Measurements from ENCODE around the gene MAFG.

The MAFG gene

GRCh38 chr17:81898885-81899284 lies 28.6 kb downstream of the MAFG start:
- Histone ChIP-seq H3K9me3 (ENCODE audit: insufficient read depth, low read length) (no peaks in the 10 kb centered on the region), H3K36me3 (ENCODE audit: low read length) (no peaks in the 10 kb centered on the region), H3K4me2 (ENCODE audit: low read depth, low read length, poor library complexity, severe bottlenecking) (no peak overlapping the region), H3K4me3 (ENCODE audit: insufficient read depth, low read length, poor library complexity, severe bottlenecking) (no peak overlapping the region), H3K27ac (ENCODE audit: low read depth, low read length) (no peak overlapping the region), H3K79me2 (ENCODE audit: insufficient read depth, low read length) (no peaks in the 10 kb centered on the region), H3K27me3 (ENCODE audit: low read length) (no peaks in the 10 kb centered on the region), H3K9ac (ENCODE audit: low read length) (no peak overlapping the region), H4K20me1 (ENCODE audit: low read depth, low read length) (no peaks in the 10 kb centered on the region), H2AFZ (ENCODE audit: low read depth, low read length, severe bottlenecking) (no peak overlapping the region), H3F3A (ENCODE audit: insufficient read depth) (peaks cover under 1% of the 10 kb centered on the region; the same call in 1 of the 2 replicates), H3K9me2 (replicated peaks; ENCODE audit: insufficient read depth, low read length) (no peaks in the 10 kb centered on the region)
- no peak for TF ChIP-seq CTCF (IDR thresholded peaks at IDR 0.05; ENCODE audit: insufficient read depth, low read length, poor library complexity, severe bottlenecking)
- TF ChIP-seq EZH2phosphoT487 (conservative IDR thresholded peaks at IDR 0.05; ENCODE audit: low read length): no peak

- H3K9ac ChIP-seq (ENCODE audit: low read length): no peak overlapping the region
- H3K36me3 ChIP-seq (ENCODE audit: low read length): no peaks in the 10 kb centered on the region
- no peak overlapping the region for H3K27ac ChIP-seq (ENCODE audit: low read depth, low read length)
- H3K4me2 ChIP-seq (ENCODE audit: low read depth, low read length, poor library complexity, severe bottlenecking): no peak overlapping the region
- no peaks in the 10 kb centered on the region for H4K20me1 ChIP-seq (ENCODE audit: low read depth, low read length)
- no peaks in the 10 kb centered on the region for H3K9me2 ChIP-seq (replicated peaks; ENCODE audit: insufficient read depth, low read length)
- H3K27me3 ChIP-seq (ENCODE audit: low read length): no peaks in the 10 kb centered on the region
- peaks cover 7% of the 10 kb centered on the region for H3F3A ChIP-seq (ENCODE audit: insufficient read depth)
- H3K79me2 ChIP-seq (ENCODE audit: insufficient read depth, low read length): no peaks in the 10 kb centered on the region
- H3K9me3 ChIP-seq (ENCODE audit: insufficient read depth, low read length): no peaks in the 10 kb centered on the region
- no peak for TF ChIP-seq EZH2phosphoT487 (conservative IDR thresholded peaks at IDR 0.05; ENCODE audit: low read length)
- no peak for TF ChIP-seq CTCF (IDR thresholded peaks at IDR 0.05; ENCODE audit: insufficient read depth, low read length, poor library complexity, severe bottlenecking)
- no peak overlapping the region for H3K4me3 ChIP-seq (ENCODE audit: insufficient read depth, low read length, poor library complexity, severe bottlenecking)
- no peak overlapping the region for H2AFZ ChIP-seq (ENCODE audit: low read depth, low read length, severe bottlenecking)
These were observed 29.3 kb downstream of the MAFG start for GRCh38 chr17:81898029-81898866.

- Histone ChIP-seq H3K27me3 (ENCODE audit: low read length) (no peaks in the 10 kb centered on the region), H3K4me3 (ENCODE audit: insufficient read depth, low read length, poor library complexity, severe bottlenecking) (no peak overlapping the region), H4K20me1 (ENCODE audit: low read depth, low read length) (no peaks in the 10 kb centered on the region), H3K36me3 (ENCODE audit: low read length) (peaks cover 3% of the 10 kb centered on the region; the same call in 1 of the 2 replicates), H3K9me3 (ENCODE audit: insufficient read depth, low read length) (no peaks in the 10 kb centered on the region), H3K9me2 (replicated peaks; ENCODE audit: insufficient read depth, low read length) (no peaks in the 10 kb centered on the region), H3F3A (ENCODE audit: insufficient read depth) (peaks cover 13% of the 10 kb centered on the region), H3K27ac (ENCODE audit: low read depth, low read length) (no peak overlapping the region), H3K79me2 (ENCODE audit: insufficient read depth, low read length) (peaks cover 17% of the 10 kb centered on the region), H3K9ac (ENCODE audit: low read length) (no peak overlapping the region), H3K4me2 (ENCODE audit: low read depth, low read length, poor library complexity, severe bottlenecking) (no peak overlapping the region), H2AFZ (ENCODE audit: low read depth, low read length, severe bottlenecking) (no peak overlapping the region)
- no peak for TF ChIP-seq EZH2phosphoT487 (conservative IDR thresholded peaks at IDR 0.05; ENCODE audit: low read length)
- TF ChIP-seq CTCF (IDR thresholded peaks at IDR 0.05; ENCODE audit: insufficient read depth, low read length, poor library complexity, severe bottlenecking): no peak
These were observed 32.1 kb downstream of the MAFG start for GRCh38 chr17:81895400-81895799.

Data from SU-DHL-6 (cell line).